ENCODE measurements around the gene BAIAP2. TPM values are rescaled to one million over a fixed set of nuclear protein-coding genes. Genes with fewer than 3 reads are reported as not detected.

Gene BAIAP2
- total and polyA plus RNA-seq, 2 of the 13 experiments (the other 11 are each of a cell fraction or from before 2014, with no cell fraction given): 22.5 to 24.0 TPM

DNA sequence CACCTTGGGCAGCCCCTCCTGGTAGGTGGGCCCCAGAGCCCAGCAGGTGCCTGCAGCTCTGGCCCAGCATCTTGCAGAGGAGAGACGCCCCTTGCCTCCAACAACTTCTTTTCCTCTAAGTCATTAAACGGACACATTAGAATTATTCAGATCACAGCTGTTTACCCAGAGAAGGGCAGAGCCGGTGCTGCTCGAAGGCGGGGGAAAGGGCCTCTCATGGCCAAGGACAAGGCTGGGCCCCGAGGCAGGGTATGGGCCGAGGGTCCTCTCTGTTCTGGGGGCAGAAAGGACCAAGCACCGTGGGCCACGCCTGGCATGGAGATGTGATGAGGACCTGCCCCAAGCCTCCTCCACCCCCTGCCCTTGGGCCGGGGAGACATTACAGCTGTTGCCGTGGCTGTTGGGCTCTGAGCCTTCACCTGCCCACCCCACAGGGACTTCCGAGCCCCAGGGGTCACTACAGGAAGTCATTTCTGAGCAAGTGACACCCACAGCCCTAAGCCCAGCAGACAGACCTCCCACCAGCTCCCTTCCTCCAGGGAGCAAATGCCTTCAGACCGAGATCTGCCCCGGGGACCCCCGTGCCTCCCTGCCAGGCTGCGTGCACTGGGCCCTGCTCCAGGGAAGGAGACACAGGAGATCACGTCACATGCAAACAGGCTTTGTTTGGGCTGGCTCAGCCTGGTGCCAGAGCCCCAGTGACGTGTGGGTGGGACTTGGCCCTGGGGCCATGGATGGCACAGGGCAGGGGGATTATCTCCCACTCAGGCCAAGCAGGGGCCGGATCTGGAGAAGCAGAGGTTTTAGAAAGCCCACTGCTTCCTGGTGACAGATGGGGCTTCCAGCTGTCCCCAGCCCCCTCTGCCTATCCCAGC lies 129.7 kb downstream of the BAIAP2 start (continued):
- TF ChIP-seq HNF1A (IDR thresholded peaks at IDR 0.05; ENCODE audit: low read depth) (no peak), HNF1A (CRISPR knock-in tag; IDR thresholded peaks at IDR 0.05; ENCODE audit: borderline replicate concordance) (0 out of 2 replicates have a peak, but pooled peaks have one; percentile 45), ZNF777 (CRISPR knock-in tag; IDR thresholded peaks at IDR 0.05) (no peak; the same call in 1 of the 2 replicates), BRD4 (CRISPR knock-in tag; IDR thresholded peaks at IDR 0.05) (0 out of 2 replicates have a peak, but pooled peaks have one; percentile 61), ZFP91 (CRISPR knock-in tag; IDR thresholded peaks at IDR 0.05; ENCODE audit: borderline replicate concordance) (no peak), YY1 (IDR thresholded peaks at IDR 0.05; ENCODE audit: insufficient read depth, insufficient replicate concordance, low read depth, low read length) (no peak), ZBTB3 (CRISPR knock-in tag; IDR thresholded peaks at IDR 0.05; ENCODE audit: borderline replicate concordance, low read depth) (no peak; the same call in 1 of the 2 replicates), ASH2L (IDR thresholded peaks at IDR 0.05; ENCODE audit: insufficient read length, low read depth, low read length) (no peak), ZNF17 (CRISPR knock-in tag; IDR thresholded peaks at IDR 0.05) (no peak), ZNF232 (CRISPR knock-in tag; IDR thresholded peaks at IDR 0.05; ENCODE audit: borderline replicate concordance) (0 out of 2 replicates have a peak, but pooled peaks have one; percentile 47), NR2F6 (IDR thresholded peaks at IDR 0.05) (no peak), NR2F6 (CRISPR knock-in tag; IDR thresholded peaks at IDR 0.05) (peak; percentile 13; the same call in 1 of the 2 replicates), ZNF674 (CRISPR knock-in tag; IDR thresholded peaks at IDR 0.05; ENCODE audit: low read depth) (peak; percentile 50; the same call in 1 of the 2 replicates), ZNF772 (CRISPR knock-in tag; IDR thresholded peaks at IDR 0.05) (peak; percentile 78; the same call in 1 of the 2 replicates), HHEX (CRISPR knock-in tag; IDR thresholded peaks at IDR 0.05) (no peak), ZNF678 (CRISPR knock-in tag; IDR thresholded peaks at IDR 0.05) (peak; percentile 85), ZNF883 (CRISPR knock-in tag; IDR thresholded peaks at IDR 0.05; ENCODE audit: not compliant biosample characterization) (no peak), ZNF704 (CRISPR knock-in tag; IDR thresholded peaks at IDR 0.05; ENCODE audit: borderline replicate concordance) (peak; percentile 11; the same call in 1 of the 2 replicates)
- TF ChIP-seq, protein P1, sequence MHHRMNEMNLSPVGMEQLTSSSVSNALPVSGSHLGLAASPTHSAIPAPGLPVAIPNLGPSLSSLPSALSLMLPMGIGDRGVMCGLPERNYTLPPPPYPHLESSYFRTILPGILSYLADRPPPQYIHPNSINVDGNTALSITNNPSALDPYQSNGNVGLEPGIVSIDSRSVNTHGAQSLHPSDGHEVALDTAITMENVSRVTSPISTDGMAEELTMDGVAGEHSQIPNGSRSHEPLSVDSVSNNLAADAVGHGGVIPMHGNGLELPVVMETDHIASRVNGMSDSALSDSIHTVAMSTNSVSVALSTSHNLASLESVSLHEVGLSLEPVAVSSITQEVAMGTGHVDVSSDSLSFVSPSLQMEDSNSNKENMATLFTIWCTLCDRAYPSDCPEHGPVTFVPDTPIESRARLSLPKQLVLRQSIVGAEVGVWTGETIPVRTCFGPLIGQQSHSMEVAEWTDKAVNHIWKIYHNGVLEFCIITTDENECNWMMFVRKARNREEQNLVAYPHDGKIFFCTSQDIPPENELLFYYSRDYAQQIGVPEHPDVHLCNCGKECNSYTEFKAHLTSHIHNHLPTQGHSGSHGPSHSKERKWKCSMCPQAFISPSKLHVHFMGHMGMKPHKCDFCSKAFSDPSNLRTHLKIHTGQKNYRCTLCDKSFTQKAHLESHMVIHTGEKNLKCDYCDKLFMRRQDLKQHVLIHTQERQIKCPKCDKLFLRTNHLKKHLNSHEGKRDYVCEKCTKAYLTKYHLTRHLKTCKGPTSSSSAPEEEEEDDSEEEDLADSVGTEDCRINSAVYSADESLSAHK (CRISPR knock-in tag; IDR thresholded peaks at IDR 0.05; ENCODE audit: borderline replicate concordance): no peak
